ENCODE results near the gene ITGA1.

ITGA1 gene

DNA sequence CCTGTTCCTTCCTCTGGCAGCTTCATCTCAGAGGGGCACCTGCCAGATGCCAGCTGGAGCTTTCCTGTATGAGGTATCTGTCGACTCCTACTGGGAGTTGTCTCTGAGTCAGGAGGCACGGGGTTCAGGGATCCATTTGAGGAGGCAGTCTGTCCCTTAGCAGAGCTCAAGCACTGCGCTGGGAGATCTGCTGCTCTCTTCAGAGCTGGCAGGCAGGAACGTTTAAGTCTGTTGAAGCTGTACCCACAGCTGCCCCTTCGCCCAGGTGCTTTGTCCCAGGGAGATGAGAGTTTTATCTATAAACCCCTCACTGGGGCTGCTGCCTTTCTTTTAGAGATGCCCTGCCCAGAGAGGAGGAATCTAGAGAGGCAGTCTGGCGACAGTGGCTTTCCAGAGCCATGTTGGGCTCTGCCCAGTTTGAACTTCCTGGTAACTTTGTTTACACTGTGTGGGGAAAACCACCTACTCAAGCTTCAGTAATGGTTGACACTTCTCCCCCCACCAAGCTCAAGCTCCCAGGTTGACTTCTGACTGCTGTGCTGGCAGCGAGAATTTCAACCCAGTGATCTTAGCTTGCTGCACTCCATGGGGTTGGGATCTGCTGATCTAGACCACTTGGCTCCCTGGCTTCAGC lies 189.7 kb downstream of the ITGA1 start:
- FAIRE-seq, result no peak

DNA sequence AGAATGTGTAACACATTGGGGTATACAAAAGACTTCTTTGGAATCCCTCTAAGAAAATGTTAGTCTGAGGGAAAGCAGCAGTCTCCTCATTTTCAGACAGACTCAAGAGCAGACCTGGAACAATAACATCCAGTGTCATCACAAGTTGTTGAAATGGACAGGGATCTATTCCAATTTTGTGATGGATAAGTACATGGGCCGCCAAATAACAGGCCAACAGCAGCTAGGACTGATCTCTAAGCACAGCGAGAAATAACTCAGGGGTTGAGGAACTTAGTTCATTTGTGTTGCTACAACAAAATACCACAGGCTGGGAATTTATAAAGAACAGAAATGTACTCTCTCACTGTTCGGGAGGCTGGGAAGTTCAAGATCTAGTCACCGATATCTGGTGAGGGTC lies 193.8 kb downstream of the ITGA1 start:
- FAIRE-seq, result no peak

DNA sequence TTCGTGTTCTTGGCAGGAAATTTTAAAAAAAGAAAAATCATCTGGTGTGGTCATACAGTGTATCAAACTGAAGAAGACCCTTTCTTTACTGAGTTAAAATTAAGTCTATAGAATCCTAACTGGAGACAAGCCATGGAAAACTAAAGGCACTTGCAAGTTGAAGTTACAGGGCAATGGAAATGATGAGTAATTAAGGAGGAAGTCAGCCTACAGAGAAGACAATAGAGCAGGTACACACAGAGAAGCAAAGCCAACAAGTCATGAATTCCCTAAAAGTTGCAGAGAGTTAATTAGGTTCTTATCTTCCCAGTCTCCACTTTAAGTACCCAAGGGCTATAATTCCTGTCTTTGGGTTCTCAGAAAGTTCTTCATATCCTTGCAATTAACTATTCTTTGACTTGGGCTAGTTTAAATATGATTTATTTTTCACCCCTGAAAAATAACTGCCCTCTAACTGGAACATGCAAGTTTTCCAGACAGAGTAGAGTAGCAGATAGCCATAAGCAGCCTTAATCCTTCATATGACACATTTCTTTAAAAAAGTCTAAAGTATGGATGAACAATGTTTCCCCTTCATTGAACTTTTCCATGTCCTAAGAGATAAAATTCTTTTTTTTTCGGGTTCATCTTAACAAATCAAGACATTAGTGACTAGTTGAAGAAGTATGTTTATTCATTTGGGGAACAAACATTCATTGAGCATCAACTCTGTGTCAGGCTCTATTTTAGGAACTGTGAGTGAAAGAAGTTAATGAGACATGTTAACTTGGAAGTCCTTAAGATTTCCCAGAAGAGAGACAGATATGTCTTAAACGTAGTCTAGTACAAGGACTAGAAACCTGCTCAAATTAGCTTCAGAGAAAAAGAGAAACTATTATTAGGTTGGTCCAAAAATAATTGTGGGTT lies 196.3 kb downstream of the ITGA1 start:
- no peak for FAIRE-seq

DNA sequence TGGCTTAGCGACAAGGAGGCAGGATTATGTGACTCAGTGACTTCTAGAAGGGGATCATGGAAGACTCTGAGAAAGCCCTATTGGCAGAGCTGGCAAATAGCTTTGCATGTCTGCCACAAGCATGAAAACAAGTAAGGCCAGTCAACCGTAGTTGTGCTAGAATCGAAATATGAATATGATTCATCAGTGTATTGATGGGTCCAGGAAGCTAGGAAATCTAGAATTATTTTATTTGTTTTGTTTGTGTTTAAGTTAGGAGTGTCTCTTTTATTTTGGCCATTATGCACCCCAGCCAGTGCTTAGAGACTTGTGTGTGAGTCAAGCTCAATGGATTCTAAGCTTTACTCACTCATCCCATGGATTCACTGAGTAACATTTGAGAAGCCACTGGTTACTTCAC lies 197.6 kb downstream of the ITGA1 start:
- FAIRE-seq, result no peak

DNA sequence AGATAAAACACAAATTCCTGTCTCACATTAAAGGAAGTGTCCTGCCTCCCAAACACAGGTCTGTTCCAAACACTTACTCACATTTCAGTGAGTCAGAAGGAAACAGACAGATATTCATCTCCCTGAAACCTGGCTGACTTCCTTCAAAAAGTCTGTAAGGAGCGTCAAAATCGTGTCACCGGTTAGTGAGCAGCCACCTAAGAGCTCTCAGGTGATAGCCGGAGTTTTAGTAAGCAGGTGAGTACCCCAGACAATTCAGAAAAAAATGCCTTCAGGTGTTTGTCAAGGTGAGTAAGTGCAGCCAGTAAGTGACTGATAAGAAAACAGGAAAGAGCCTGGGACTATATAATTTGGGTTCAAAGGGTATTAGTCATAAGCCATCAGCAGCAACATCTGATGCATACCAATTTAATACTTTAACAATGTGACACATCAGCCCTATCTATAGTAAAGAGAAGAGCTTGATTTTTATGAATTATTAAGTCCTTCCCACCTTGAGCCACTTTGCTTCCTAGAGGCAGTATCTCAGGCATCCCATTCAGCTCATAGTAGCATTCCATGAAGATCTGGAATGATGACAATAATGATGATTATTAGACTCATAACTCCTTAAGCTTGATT lies 200.1 kb downstream of the ITGA1 start:
- no peak for FAIRE-seq

DNA sequence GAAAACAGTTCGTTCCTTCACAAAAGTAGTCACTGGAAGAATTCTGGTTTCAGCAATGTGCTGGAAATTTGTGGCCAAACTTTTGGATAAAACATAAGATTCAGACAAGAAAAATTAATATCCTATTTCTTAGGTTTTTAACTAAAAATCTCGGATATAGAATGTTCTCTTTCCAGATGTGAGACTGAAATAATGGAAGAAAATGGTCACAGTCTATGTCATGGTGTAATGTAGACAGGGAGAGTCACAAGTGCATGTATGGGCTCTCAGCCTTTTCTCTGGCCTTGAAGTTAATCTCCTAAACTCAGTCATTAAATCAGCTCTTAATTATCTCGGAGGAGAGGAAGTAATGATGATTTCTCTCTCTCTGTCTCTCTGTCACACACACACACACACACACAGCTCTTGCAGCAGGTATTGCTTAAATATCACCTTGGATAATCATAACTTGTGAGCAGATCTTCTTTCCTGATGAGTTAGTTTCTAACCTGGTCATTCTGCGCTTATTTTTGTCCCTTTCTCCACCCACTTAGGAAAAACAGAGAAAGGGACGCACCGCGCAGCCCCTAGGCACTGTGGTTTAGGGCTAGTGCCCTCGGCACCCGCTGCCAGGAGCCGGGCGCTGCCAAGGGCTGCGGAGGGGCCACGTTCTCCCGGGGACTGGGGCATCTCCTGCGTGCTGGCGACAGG lies 200.8 kb downstream of the ITGA1 start:
- FAIRE-seq, result no peak

DNA sequence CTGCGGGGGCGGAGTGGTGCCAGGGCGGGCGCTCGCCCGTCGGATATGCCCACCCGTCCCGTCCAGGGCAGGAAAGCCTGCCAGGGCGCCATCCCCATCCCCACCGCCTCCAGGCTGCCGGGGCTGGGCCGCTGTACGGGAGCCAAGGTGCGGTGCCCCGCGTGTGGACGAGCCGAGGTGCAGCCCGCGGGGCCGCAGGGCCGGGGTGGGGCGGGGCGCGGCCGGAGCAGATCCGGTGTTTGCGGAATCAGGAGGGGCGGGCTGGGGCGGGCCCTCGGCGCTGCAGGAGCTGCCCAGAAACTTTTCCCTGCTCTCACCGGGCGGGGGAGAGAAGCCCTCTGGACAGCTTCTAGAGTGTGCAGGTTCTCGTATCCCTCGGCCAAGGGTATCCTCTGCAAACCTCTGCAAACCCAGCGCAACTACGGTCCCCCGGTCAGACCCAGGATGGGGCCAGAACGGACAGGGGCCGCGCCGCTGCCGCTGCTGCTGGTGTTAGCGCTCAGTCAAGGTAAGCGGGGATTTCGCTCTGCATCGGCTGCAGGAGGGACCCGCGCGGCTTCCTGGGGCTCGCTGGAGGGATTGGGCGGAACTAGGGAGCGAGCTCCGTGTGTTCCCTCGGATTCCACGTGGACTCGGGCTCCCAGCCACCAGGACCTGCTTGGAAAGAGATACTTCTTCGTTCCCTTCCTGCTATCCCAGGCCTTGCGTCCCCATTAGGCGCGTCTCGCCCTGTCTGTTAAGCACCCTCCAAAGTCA lies 201.5 kb downstream of the ITGA1 start, which contains the start of gene ITGA2:
Gene ITGA2, plus strand, starts transcription at position 328 of the 756 bp plus-strand sequence. Its CDS starts 117 bp downstream, at position 445.
- no peak for FAIRE-seq

DNA sequence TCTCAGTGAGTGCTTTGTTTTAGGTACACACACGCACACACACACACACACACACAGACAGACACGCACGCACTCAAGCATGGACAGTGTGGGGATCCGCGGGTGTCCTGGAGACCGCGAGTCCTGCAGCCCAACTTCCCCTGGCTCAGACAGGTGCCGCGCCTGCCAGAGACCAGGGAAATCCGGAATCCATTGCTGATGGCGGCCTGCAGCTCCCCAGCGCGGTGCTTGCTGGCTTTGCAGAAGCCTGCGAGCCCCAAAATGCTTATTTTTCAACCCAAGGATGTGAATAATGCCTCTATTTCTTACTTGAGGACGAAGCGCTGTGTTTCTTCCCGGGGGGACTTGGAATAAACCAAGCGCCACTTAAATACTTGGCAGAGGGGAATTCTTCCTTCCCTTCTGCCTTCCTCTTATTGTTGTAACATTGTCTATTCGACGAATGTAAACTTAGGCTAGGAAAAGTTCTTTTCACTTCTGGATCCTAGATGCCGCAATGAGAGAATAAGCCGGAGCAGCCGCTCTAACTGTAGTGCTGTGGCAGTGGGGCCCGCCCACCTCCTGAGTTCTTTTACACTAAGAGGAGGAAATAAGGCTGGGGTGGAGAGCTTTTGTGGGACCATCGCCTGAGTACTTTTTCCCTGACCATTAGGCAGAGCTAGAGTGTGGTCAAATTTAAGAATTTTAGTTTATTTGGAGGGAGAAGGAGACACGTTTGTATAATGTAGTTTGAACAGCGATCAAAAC lies 202.2 kb downstream of the ITGA1 start:
- FAIRE-seq, result no peak

DNA sequence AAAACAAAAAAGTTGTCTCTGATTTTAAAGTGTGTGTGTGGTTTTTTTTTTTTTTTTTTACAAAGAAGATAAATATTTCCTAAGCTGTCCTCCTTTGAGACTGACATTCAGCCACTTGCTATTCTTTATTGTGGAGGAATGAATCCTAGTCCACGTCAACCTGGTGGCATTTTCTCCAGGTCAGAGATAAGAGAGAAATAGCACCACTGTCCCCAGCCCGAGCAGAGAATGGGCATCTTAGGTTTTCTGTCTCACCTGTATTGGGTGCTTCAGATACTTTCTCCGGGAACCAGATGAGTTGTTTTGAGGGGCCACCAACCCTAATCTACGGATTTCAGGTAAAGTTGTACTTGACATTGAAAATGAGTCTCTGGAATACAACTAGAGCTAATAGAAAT lies 202.8 kb downstream of the ITGA1 start:
- FAIRE-seq, result no peak

DNA sequence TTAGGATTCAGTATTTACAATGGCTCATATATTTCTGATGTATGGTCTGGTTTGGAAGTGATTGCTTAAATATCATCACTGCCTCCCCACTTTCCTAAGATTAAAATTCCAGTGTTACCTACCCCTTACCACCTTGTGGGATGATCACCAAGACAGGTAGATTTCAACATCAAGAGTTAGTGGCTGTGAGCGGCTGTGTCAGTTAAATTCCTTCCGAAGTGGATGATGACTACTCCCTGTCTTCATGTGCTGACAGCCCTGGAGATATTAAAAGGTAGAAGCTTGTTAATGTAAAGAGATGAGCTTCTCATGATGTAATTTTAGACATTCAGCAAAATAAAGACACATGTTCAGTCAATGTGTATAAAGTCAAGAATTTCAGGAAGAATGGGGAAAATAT lies 205.7 kb downstream of the ITGA1 start:
- FAIRE-seq, result no peak

DNA sequence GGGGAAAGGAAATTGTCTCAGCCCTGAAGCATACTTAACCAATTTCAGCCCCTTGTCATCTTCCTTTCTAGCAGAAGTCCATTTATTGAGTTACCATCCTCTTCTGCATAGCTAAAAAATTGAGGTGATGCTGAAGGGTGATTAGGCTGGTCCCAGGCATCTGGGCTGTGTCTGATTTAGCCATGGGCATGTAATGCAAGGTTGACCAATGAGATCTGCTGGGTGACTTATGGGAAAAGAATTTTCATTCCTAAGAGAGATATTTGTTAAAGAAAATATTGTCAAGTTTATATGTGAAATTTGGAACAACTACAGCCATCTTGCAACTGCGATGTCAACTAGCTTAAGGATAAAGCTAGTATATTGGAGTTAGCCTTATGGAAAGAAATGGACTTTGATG lies 206.6 kb downstream of the ITGA1 start:
- no peak for FAIRE-seq

DNA sequence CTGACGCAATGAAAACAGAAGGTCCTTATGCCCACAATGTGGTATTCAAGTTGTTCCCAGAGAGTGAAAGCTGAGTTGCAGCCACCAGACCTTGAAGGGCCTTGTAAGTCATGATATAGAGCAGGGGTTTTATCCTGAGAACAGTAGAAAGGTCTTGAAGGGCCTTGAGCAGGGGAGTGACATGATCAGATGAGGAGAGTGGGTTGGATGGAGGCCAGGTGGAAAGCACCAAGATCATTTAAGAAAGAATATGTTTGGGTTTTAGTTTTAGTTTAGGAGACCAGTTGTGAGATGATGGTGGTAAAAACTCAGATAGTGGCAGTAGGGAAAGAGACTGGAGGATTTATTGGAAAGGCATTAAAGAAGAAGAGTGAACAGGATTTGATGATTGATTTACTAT lies 207.4 kb downstream of the ITGA1 start:
- FAIRE-seq, result no peak

DNA sequence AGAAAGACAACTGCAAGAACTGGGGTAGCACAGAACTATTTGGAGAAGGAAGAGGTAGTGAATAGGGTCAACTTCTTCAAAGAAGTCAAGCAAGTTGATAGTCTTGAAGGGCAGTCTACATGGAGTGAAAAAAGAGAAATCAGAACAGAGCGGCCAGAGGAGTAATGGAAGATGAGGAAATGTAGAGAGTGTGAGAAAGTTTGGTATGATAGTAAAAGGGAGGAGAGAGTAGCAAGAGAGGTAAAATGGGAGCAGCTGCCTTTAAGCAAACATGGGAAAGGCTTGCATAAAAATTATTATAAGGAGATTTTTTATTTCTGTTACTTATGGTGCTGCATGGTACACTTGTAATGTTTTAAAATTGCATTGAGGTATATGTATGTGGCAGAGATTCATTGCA lies 208.2 kb downstream of the ITGA1 start:
- FAIRE-seq, result no peak

DNA sequence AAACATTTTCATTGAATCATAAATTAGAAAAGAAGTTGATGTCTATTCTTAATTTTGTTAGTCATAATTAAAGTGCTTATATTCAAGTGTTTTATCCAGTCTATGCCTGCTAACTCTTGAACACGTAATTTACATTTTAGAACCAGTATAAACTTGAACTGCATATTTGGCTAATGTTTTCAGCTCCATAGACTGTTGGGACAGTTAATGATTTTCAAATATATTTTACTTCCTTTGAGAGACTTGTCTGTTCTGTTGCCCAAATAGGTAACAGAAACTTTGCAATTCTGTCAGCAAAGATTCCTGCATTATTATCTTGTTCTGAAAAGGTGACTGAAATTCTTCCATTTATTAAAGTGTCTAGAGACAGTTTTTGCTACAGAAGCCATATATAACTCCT lies 209.3 kb downstream of the ITGA1 start:
- FAIRE-seq, result no peak

DNA sequence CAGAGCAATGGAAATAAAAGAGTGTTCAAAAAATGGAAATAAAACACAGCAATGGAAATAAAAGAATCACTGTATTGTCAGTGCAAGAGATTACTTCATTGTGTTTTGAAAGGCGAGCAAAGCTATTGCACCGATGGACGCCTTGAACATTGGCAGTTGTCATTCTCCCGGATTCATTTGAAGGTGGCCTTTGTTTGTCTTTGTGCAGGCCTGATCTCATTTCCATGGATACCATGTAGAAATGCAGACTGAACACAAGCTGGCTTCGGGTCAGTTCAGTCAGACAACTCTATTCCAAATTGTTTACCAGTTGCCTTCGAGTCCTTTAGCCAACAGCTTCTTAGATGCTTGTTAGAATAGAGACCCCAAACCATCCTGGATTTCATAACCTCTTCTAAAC lies 209.7 kb downstream of the ITGA1 start:
- no peak for FAIRE-seq

DNA sequence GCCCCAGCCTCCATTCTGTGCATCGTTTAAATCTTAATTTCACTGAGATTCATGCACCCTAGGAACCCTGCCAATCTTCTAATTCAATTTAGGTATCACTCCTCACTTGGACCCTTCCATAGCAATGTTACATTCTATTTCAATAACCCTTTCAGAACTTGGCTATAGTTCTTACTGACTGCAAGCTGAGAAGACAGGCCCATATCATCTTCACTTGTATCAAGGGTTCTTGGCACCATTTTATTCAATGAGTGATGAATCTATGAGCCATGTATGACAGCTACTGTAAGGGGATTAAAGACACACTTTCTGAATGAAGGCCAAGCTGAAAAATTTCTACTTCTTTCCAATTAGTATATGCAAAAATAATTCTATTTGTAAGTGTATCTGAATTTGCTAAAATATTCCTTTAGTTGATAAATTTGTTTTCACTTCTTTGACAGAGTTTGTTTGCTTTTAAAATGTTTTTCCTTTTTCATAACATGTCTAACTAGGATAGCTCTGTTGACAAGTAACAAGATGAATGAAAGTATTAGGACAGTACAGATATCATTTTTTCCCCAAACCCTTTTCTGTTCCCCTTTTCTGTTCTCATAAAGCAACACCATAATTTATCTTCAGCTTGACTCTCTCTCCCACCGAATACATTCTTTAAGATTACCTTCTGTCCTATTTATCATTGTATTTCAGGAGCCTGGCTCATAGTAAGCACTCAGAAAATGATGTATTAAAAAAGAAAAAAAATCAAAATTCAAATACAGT lies 211.0 kb downstream of the ITGA1 start:
- no peak for FAIRE-seq

DNA sequence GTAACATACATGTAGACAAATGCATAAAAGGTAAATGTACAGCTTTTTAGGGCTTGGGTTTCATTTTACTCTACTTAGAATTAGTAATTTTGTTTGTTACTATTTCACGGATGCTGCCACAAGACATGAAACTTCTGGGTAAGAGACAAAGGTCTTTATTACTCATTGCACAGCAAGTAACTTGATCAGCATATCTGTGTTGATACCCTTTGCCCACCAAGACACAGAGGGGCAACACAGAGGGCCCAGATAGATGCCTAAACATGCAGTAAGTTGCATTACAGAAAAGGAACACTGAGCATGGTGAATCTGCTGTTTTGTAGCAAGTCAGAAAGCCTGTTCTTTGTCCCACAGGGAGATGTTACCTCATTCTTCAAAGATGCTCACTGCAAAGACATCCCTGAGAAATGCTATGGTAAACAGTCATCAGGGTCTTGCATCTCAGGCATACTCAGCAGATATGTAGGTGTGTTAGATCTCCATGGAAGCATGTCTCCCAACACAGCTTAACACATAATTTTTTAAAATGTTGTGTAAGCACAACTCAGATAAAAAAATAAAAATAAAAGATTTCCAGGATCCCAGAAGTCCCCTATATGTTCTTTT lies 211.7 kb downstream of the ITGA1 start:
- no peak for FAIRE-seq

DNA sequence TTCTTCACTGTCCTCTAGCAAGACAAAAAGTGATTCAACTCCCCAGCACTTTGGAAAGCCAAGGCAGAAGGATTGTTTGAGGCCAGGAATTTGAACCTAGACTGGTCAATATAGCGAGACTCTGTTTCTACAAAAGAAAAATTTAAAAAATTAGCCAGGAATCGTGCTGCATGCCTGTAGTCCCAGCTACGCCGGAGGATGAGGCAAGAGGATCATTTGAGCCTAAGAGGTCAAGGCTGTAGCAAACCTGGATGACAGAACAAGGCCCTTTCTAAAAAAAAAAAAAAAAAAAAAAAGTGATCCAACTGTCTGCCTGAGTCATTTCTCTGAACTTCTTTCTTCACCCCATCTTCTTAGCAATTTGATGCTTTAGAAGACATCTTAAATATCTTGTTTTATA lies 213.8 kb downstream of the ITGA1 start:
- FAIRE-seq, result no peak

DNA sequence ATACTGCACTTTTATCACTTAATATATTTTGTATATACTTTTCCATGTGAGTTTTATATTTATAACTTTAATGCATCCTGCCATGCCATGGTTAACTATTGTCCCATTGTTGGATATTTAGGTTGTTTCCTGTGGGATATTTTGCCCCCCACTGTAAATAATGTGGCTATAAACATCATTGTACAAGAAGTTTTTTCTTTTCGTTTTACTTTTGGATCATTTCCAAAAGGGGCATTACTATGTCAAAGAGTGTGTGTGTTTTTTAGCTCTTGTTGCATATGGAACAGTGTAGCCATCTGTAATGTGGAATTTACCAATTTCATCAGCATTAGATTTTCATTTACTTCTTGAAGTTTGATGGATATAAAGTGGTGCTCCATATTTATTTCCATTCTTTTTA lies 214.8 kb downstream of the ITGA1 start:
- no peak for FAIRE-seq

DNA sequence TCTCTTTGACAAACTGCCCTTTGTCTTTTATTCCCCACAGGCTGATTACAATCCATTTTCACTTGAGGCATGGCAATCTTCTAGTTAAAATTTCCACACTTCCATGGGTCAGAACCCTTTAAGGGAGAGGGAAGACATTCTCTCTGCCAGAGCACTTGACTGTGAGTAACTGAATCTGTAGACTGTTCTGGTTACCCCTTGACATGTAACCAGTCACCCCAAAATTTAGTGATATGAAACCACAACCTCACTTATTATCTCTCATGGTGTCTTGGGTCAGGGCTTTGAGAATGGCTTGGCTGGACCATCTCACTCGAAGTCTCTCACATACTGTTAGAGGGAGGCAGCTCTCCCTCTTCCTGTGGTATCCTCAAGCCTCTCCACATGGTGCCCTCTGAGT lies 215.4 kb downstream of the ITGA1 start:
- FAIRE-seq, result no peak
